ENCODE data around the gene PPP1R16B. TPM values are rescaled to one million over a fixed set of nuclear protein-coding genes. Genes with fewer than 3 reads are reported as not detected.
A peak's percentile ranks its signal among the peaks of the same experiment; 100 is the strongest.
"Not testable (repeated sequence)": the region's sequence is repeated elsewhere in the genome, so short reads cannot be mapped to it uniquely, and the experiment has no call there.

Gene PPP1R16B
- polyA plus RNA-seq, 10 donors: 3.8 to 7.3 (median 5.4) TPM

DNA sequence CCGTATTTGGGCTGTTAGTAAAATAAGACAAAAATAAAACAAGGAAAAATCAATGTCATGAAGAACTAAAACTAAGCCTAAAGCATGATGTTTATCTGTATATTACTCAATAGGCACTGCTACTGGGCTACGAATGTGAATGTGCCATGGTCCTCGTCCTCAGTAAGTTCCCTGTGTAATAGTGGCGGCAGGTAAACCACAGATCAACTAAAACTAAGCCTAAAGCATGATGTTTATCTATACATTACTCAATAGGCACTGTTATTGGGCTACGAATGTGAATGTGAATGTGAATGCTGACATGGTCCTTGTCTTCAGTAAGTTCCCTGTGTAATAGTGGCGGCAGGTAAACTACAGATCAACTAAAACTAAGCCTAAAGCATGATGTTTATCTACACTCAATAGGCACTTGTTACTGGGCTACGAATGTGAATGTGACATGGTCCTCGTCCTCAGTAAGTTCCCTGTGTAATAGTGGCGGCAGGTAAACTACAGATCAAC lies 154.7 kb downstream of the PPP1R16B start:
- not testable (repeated sequence) for DNase-seq

GRCh38 chr20:38961530-38962043 lies 156.1 kb downstream of the PPP1R16B start:
- no peak for DNase-seq

DNA sequence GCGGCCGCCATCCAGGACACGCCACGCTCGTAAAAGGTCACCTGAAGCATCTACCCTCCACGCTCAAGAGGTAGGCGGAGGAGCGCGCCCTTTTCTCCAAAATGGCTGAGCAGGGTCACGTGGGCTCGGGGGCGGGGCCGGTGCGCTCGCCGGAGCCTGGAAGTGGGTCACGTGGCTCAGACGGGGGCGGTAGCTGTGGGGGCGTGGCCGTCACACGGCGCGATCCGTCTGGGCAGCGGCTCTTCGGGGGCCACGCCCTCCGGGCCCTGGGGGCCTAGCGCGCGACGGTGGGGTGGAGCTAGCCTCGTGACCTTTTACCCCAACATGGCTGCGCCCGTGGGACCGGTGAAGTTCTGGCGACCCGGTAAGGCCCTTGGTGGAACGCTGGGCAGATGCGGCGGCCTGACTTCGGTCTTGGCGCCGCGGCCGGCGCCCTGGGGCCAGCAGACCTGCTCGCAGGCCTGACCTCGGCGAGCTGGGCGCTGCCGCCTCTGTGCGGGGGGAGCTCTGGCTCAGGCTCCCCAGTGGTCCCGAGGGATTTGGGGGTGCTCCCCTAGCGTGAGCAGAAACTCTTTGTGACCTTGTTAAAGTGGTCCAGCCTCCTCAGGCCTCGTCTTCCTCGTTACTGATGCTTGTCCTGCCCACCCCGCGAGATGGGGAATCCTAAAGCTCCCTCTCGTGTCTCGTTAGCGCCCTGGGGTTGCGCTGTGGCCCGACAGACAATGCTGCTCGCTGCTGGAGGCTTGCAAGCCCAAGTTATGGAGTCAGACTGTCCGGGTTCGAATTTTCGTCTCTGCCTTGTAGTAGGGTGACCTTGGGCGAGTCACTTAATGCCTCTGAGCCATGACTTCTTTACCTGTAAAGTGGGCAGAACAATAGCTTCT lies 156.8 kb downstream of the PPP1R16B start, which contains the start of gene DHX35:
DHX35 (plus strand) TSS at position 301 of the 884 bp plus-strand sequence; CDS start at position 325, 24 bp downstream.
- peak; percentile 98 to 99 (median 99) for DNase-seq

- DNase-seq: peak in 1 of 3 donors; percentile 9
Measured at GRCh38 chr20:38962928-38963401, 157.5 kb downstream of the PPP1R16B start.

- DNase-seq: no peak
Measured at GRCh38 chr20:38963745-38964144, 158.2 kb downstream of the PPP1R16B start.

GRCh38 chr20:38965264-38965663 lies 159.8 kb downstream of the PPP1R16B start:
- DNase-seq: no peak

DNA sequence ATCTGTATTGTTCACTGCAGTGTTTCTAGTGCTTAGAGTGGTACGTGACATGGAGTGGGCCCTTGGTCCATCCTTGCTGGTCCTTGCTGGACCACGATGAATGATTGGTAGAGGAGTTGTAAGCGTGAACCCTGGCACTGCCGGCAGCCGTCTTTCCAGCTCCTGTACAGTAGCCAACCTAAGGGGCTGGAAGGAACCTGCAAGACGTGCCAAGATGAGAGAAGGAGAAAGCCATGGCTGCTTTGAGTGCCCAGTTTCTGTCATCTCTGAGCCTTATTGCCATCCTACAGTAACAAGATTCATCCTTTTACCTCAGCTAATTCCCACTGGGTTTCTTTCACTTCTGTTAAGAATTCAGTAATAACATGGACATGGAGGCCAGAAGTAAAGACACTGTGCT lies 162.6 kb downstream of the PPP1R16B start:
- no peak for DNase-seq

- DNase-seq: no peak
Measured at GRCh38 chr20:38969708-38970107, 164.2 kb downstream of the PPP1R16B start.

- peak in 1 of 3 donors; percentile 71 for DNase-seq
Measured at GRCh38 chr20:38970302-38970701, 164.8 kb downstream of the PPP1R16B start.

Other genes with a start within 250 kb of the PPP1R16B start
- gene ADIG, start 224.5 kb upstream of the PPP1R16B start, polyA plus RNA-seq (ENCODE audit: insufficient read length in 10 of 10): not detected
- gene ARHGAP40, start 203.9 kb upstream of the PPP1R16B start, polyA plus RNA-seq (ENCODE audit: insufficient read length in 10 of 10): under 1 TPM in 2 of 10 donors, not detected in 8; 0.12 to 0.57 TPM
- not detected for gene SLC32A1, start 81.2 kb upstream of the PPP1R16B start, polyA plus RNA-seq (ENCODE audit: insufficient read length in 10 of 10)
- gene ACTR5, start 57.2 kb upstream of the PPP1R16B start, polyA plus RNA-seq (ENCODE audit: insufficient read length in 10 of 10): 1 to 10 TPM; 4.5 to 7.4 (median 5.9) TPM
- 10 to 100 TPM in 1 of 10 donors, 1 to 10 TPM in 9; 4.8 to 13.4 (median 8.1) TPM for gene FAM83D, start 120.7 kb downstream of the PPP1R16B start, polyA plus RNA-seq (ENCODE audit: insufficient read length in 10 of 10)
- 10 to 100 TPM in 1 of 10 donors, 1 to 10 TPM in 9; 6.1 to 11.7 (median 8.3) TPM for gene DHX35, start 156.6 kb downstream of the PPP1R16B start, polyA plus RNA-seq (ENCODE audit: insufficient read length in 10 of 10)

Data from muscle of back (tissue), 11 donors.